GM12874 (cell line): ENCODE results near the gene KMO.

Experiments used
- CTCF ChIP-seq: IDR thresholded peaks from 2 replicates; pipeline ENCODE4 v1.5.1; 2011; ENCODE audit warnings: low read depth, mild to moderate bottlenecking, control low read depth, low read length, moderate library complexity; ENCODE audit not compliant: insufficient read depth

Gene KMO

GRCh38 chr1:241542199-241542907 is 10.2 kb downstream of the KMO start:
- no peak for TF ChIP-seq CTCF

GRCh38 chr1:241548008-241548407 is 15.8 kb downstream of the KMO start:
- TF ChIP-seq CTCF: no peak

GRCh38 chr1:241550318-241550717 is 18.1 kb downstream of the KMO start:
- no peak for TF ChIP-seq CTCF

- TF ChIP-seq CTCF: no peak
Observed at GRCh38 chr1:241551759-241552638, 19.8 kb downstream of the KMO start.

- no peak for TF ChIP-seq CTCF
Observed at GRCh38 chr1:241553886-241554592, 21.9 kb downstream of the KMO start.

- no peak for TF ChIP-seq CTCF
Observed at GRCh38 chr1:241555526-241555925, 23.3 kb downstream of the KMO start.

- no peak for TF ChIP-seq CTCF
Observed at GRCh38 chr1:241557031-241557430, 24.9 kb downstream of the KMO start.
